Neural cell (in vitro differentiated cells): ENCODE results near the gene DAP. TPM values are rescaled to one million over a fixed set of nuclear protein-coding genes. Genes with fewer than 3 reads are reported as not detected.

ENCODE experiments used
- H2AFZ ChIP-seq: fragments of 200-600, 300-800 bp; sonication (generic), shearing (Covaris generic); 2 replicates; pipeline ENCODE4 v1.6.0; 2014; ENCODE audit warnings: low read depth, mild to moderate bottlenecking, antibody characterized with exemption, low read length, moderate library complexity
- H3F3A ChIP-seq: fragments of 200-600 bp; shearing (Covaris generic); 2 replicates; pipeline ENCODE4 v1.6.1; 2016; ENCODE audit warnings: mild to moderate bottlenecking, moderate library complexity, mixed read lengths, antibody characterized with exemption, low read length; ENCODE audit not compliant: insufficient read depth, poor library complexity, severe bottlenecking
- H3K27ac ChIP-seq: fragments of 200-600, 300-800 bp; sonication (generic), shearing (Covaris generic); 2 replicates; pipeline ENCODE4 v1.5.1; 2014; ENCODE audit warnings: mild to moderate bottlenecking, low read length, moderate library complexity
- H3K27me3 ChIP-seq: fragments of 300-800, 200-600 bp; sonication (generic), shearing (Covaris generic); 2 replicates; pipeline ENCODE4 v1.6.0; 2014; ENCODE audit warnings: mild to moderate bottlenecking, low read depth, low read length, moderate library complexity; ENCODE audit not compliant: insufficient read depth
- H3K36me3 ChIP-seq: fragments of 300-800, 200-600 bp; sonication (generic), shearing (Covaris generic); 2 replicates; pipeline ENCODE4 v1.5.1; 2014; ENCODE audit warnings: mild to moderate bottlenecking, antibody characterized with exemption, low read length, moderate library complexity; ENCODE audit not compliant: insufficient read depth
- H3K4me2 ChIP-seq: fragments of 300-800, 200-600 bp; sonication (generic), shearing (Covaris generic); 2 replicates; pipeline ENCODE4 v1.6.0; 2014; ENCODE audit warnings: mild to moderate bottlenecking, low read length
- H3K4me3 ChIP-seq: fragments of 300-800, 200-600 bp; sonication (generic), shearing (Covaris generic); 2 replicates; pipeline ENCODE4 v1.5.1; 2014; ENCODE audit warnings: mild to moderate bottlenecking, low read length, moderate library complexity
- H3K79me2 ChIP-seq: fragments of 200-600 bp; shearing (Covaris generic); replicated peaks from 2 replicates; pipeline ENCODE4 v1.6.0; 2014; ENCODE audit warnings: mild to moderate bottlenecking, low read length, moderate library complexity; ENCODE audit not compliant: insufficient read depth
- H3K9ac ChIP-seq: fragments of 300-800, 200-600 bp; sonication (generic), shearing (Covaris generic); 2 replicates; pipeline ENCODE4 v1.6.1; 2016; ENCODE audit warnings: mild to moderate bottlenecking, low read length, mixed read lengths
- H3K9me2 ChIP-seq: fragments of 200-600 bp; shearing (Covaris generic); 2 replicates; pipeline ENCODE4 v1.6.1; 2016; ENCODE audit warnings: mild to moderate bottlenecking, low read length, mixed read lengths; ENCODE audit not compliant: insufficient read depth
- H3K9me3 ChIP-seq: fragments of 200-600, 300-800 bp; sonication (generic), shearing (Covaris generic); 2 replicates; pipeline ENCODE4 v1.6.1; 2016; ENCODE audit warnings: mild to moderate bottlenecking, mixed run types, low read length, moderate library complexity, mixed read lengths
- H4K20me1 ChIP-seq: fragments of 200-600 bp; shearing (Covaris generic); 2 replicates; pipeline ENCODE4 v1.6.1; 2016; ENCODE audit warnings: mild to moderate bottlenecking, mixed run types; ENCODE audit not compliant: insufficient read depth
- CTCF ChIP-seq: fragments of 450-650 bp; IDR thresholded peaks from 2 replicates; pipeline ENCODE4 v1.5.1; 2014; ENCODE audit warnings: antibody characterized with exemption, mild to moderate bottlenecking, moderate library complexity; ENCODE audit not compliant: poor library complexity, severe bottlenecking
- EP300 ChIP-seq: fragments of 450-650 bp; conservative IDR thresholded peaks from 2 replicates; pipeline ENCODE4 v1.6.1; 2014; ENCODE audit warnings: antibody characterized with exemption, mild to moderate bottlenecking, moderate library complexity; ENCODE audit not compliant: poor library complexity, severe bottlenecking
- EZH2 ChIP-seq: fragments of 200-600, 300-800 bp; shearing (Covaris generic), sonication (generic); IDR thresholded peaks from 2 replicates; pipeline ENCODE4 v1.6.1; 2014; ENCODE audit warnings: antibody characterized with exemption, low read length, borderline replicate concordance, mild to moderate bottlenecking; ENCODE audit not compliant: insufficient read depth, poor library complexity, severe bottlenecking
- MXI1 ChIP-seq: fragments of 450-650 bp; conservative IDR thresholded peaks from 2 replicates; pipeline ENCODE4 v1.6.1; 2014; ENCODE audit warnings: antibody characterized with exemption, mild to moderate bottlenecking; ENCODE audit not compliant: poor library complexity, severe bottlenecking
- POLR2AphosphoS5 ChIP-seq: IDR thresholded peaks from 2 replicates; pipeline ENCODE4 v1.6.1; 2012
- RAD21 ChIP-seq: fragments of 450-650 bp; conservative IDR thresholded peaks from 2 replicates; pipeline ENCODE4 v1.6.1; 2014; ENCODE audit warnings: antibody characterized with exemption, mild to moderate bottlenecking, moderate library complexity
- REST ChIP-seq: IDR thresholded peaks from 2 replicates; pipeline ENCODE4 v1.6.1; 2012; ENCODE audit warnings: borderline replicate concordance
- SMC3 ChIP-seq: fragments of 450-650 bp; conservative IDR thresholded peaks from 2 replicates; pipeline ENCODE4 v1.6.1; 2014; ENCODE audit warnings: antibody characterized with exemption, mild to moderate bottlenecking, moderate library complexity; ENCODE audit not compliant: poor library complexity
- TAF1 ChIP-seq: IDR thresholded peaks from 2 replicates; pipeline ENCODE4 v1.6.1; 2012; ENCODE audit warnings: low read depth
- polyA plus RNA-seq: library from polyadenylated mRNA; depleted of rRNA; stranded (reverse); fragments of >200 nt; gene quantifications from 2 replicates; pipeline ENCODE4 v1.2.3, GENCODE V29; 2014

The DAP gene
- polyA plus RNA-seq, 1 donor from 2014 or later, result 9.3 TPM

GRCh38 chr5:10789021-10789420 is 28.0 kb upstream of the DAP start:
- Histone ChIP-seq H3K9ac (no peak overlapping the region), H3K4me3 (no peak overlapping the region), H3K36me3 (no peaks in the 10 kb centered on the region), H3K27ac (no peak overlapping the region), H4K20me1 (no peaks in the 10 kb centered on the region), H2AFZ (no peak overlapping the region), H3F3A (no peaks in the 10 kb centered on the region), H3K4me2 (no peak overlapping the region), H3K9me3 (no peaks in the 10 kb centered on the region), H3K79me2 (no peaks in the 10 kb centered on the region), H3K9me2 (no peaks in the 10 kb centered on the region), H3K27me3 (no peaks in the 10 kb centered on the region)
- TF ChIP-seq TAF1, result no peak
- TF ChIP-seq POLR2AphosphoS5, result no peak
- no peak for TF ChIP-seq SMC3
- TF ChIP-seq REST, result no peak
- no peak for TF ChIP-seq RAD21
- no peak for TF ChIP-seq EZH2
- TF ChIP-seq CTCF, result no peak
- TF ChIP-seq EP300, result no peak
- no peak for TF ChIP-seq MXI1

- Histone ChIP-seq H3K79me2 (no peaks in the 10 kb centered on the region), H4K20me1 (no peaks in the 10 kb centered on the region), H3K4me3 (no peak overlapping the region), H3K4me2 (no peak overlapping the region), H3K36me3 (no peaks in the 10 kb centered on the region), H3F3A (no peaks in the 10 kb centered on the region), H3K27me3 (no peaks in the 10 kb centered on the region), H3K9ac (no peak overlapping the region), H3K9me3 (no peaks in the 10 kb centered on the region), H3K27ac (no peak overlapping the region), H2AFZ (no peak overlapping the region), H3K9me2 (no peaks in the 10 kb centered on the region)
- TF ChIP-seq TAF1 (no peak), RAD21 (no peak), SMC3 (no peak)
Measured at GRCh38 chr5:10788358-10788757, 27.3 kb upstream of the DAP start.

- TF ChIP-seq MXI1 (no peak), POLR2AphosphoS5 (no peak), TAF1 (no peak), RAD21 (no peak), EP300 (no peak), REST (no peak), CTCF (no peak), SMC3 (no peak), EZH2 (no peak)
Measured at GRCh38 chr5:10786835-10787234, 25.8 kb upstream of the DAP start.

More at GRCh38 chr5:10786835-10787234, 25.8 kb upstream of the DAP start:
- H3K9ac ChIP-seq, result no peak overlapping the region
- no peaks in the 10 kb centered on the region for H3F3A ChIP-seq
- no peaks in the 10 kb centered on the region for H3K79me2 ChIP-seq
- no peaks in the 10 kb centered on the region for H4K20me1 ChIP-seq
- H3K9me3 ChIP-seq, result no peaks in the 10 kb centered on the region
- H3K27ac ChIP-seq, result no peak overlapping the region
- H3K4me3 ChIP-seq, result no peak overlapping the region
- H3K36me3 ChIP-seq, result no peaks in the 10 kb centered on the region
- no peaks in the 10 kb centered on the region for H3K9me2 ChIP-seq
- H2AFZ ChIP-seq, result no peak overlapping the region
- H3K27me3 ChIP-seq, result no peaks in the 10 kb centered on the region
- H3K4me2 ChIP-seq, result no peak overlapping the region
